WERI-Rb-1 (cell line): ENCODE results near the gene SHISA6.
A peak's percentile ranks its signal among the peaks of the same experiment; 100 is the strongest.

Experiments used
- DNase-seq: peaks from one replicate; pipeline ENCODE4 v3.0.0-alpha.2; 2020
- H3K27ac ChIP-seq: fragments of 250-450 bp; sonication (Bioruptor Pico); 2 replicates; pipeline ENCODE4 v1.5.1; 2020; ENCODE audit warnings: mild to moderate bottlenecking, moderate library complexity
- H3K27me3 ChIP-seq: fragments of 250-450 bp; sonication (Bioruptor Pico); 2 replicates; pipeline ENCODE4 v1.5.1; 2021; ENCODE audit warnings: mild to moderate bottlenecking, low read depth, moderate library complexity; ENCODE audit not compliant: insufficient read depth, severe bottlenecking
- H3K36me3 ChIP-seq: fragments of 250-450 bp; sonication (Bioruptor Pico); 2 replicates; pipeline ENCODE4 v1.5.1; 2020; ENCODE audit warnings: mild to moderate bottlenecking, moderate library complexity
- H3K4me3 ChIP-seq: 2 replicates; pipeline ENCODE4 v1.5.1; 2011; ENCODE audit warnings: low read depth, mild to moderate bottlenecking, control low read depth, low read length
- H3K9me3 ChIP-seq: fragments of 250-450 bp; sonication (Bioruptor Pico); 2 replicates; pipeline ENCODE4 v1.5.1; 2021; ENCODE audit warnings: mild to moderate bottlenecking, moderate library complexity; ENCODE audit not compliant: severe bottlenecking
- CTCF ChIP-seq: IDR thresholded peaks from 2 replicates; pipeline ENCODE4 v1.5.1; 2011; ENCODE audit warnings: low read depth, mild to moderate bottlenecking, control low read depth, inconsistent platforms, low read length

Gene SHISA6

GRCh38 chr17:11404431-11405276 lies 163.6 kb downstream of the SHISA6 start:
- DNase-seq = no peak
- H3K9me3 ChIP-seq = peaks cover 3% of the 10 kb centered on the region

GRCh38 chr17:11406716-11407115 lies 165.7 kb downstream of the SHISA6 start:
- H3K36me3 ChIP-seq = no peaks in the 10 kb centered on the region
- no peak overlapping the region for H3K4me3 ChIP-seq
- DNase-seq = no peak
- H3K27me3 ChIP-seq = peaks cover 11% of the 10 kb centered on the region
- no peak overlapping the region for H3K27ac ChIP-seq
- no peak for TF ChIP-seq CTCF
- H3K9me3 ChIP-seq = peaks cover 1% of the 10 kb centered on the region

More at GRCh38 chr17:11404431-11405276, 163.6 kb downstream of the SHISA6 start:
- Histone ChIP-seq H3K27me3 (peaks cover 10% of the 10 kb centered on the region), H3K36me3 (no peaks in the 10 kb centered on the region), H3K4me3 (no peak overlapping the region), H3K27ac (no peak overlapping the region)
- TF ChIP-seq CTCF = no peak

GRCh38 chr17:11412654-11413053 lies 171.6 kb downstream of the SHISA6 start:
- H3K4me3 ChIP-seq = no peak overlapping the region
- TF ChIP-seq CTCF = no peak
- no peak for DNase-seq
- H3K36me3 ChIP-seq = no peaks in the 10 kb centered on the region
- H3K27me3 ChIP-seq = peaks cover 13% of the 10 kb centered on the region
- no peak overlapping the region for H3K27ac ChIP-seq
- H3K9me3 ChIP-seq = no peaks in the 10 kb centered on the region

- Histone ChIP-seq H3K9me3 (no peaks in the 10 kb centered on the region), H3K27me3 (no peaks in the 10 kb centered on the region), H3K36me3 (no peaks in the 10 kb centered on the region), H3K4me3 (no peak overlapping the region), H3K27ac (no peak overlapping the region)
- DNase-seq = no peak
- TF ChIP-seq CTCF = no peak
Observed at GRCh38 chr17:11418342-11418741, 177.3 kb downstream of the SHISA6 start.

GRCh38 chr17:11430751-11431150 lies 189.7 kb downstream of the SHISA6 start:
- no peak overlapping the region for H3K27ac ChIP-seq
- H3K36me3 ChIP-seq = no peaks in the 10 kb centered on the region
- no peaks in the 10 kb centered on the region for H3K9me3 ChIP-seq
- H3K27me3 ChIP-seq = no peaks in the 10 kb centered on the region
- no peak overlapping the region for H3K4me3 ChIP-seq
- TF ChIP-seq CTCF = no peak
- DNase-seq = peak; percentile 15
